KOPT-K1 (cell line): ENCODE results near the gene WDR38.
"Not testable (repeated sequence)": the region's sequence is repeated elsewhere in the genome, so short reads cannot be mapped to it uniquely, and the experiment has no call there.

Source experiments
- H3K27ac ChIP-seq: fragments of 200-600 bp; sonication (generic); 2 replicates; pipeline ENCODE4 v1.5.1; 2016; ENCODE audit warnings: antibody characterized with exemption, mild to moderate bottlenecking, low read depth, low read length; ENCODE audit not compliant: poor library complexity, severe bottlenecking
- H3K36me3 ChIP-seq: fragments of 200-600 bp; sonication (generic); 2 replicates; pipeline ENCODE4 v1.5.1; 2017; ENCODE audit warnings: antibody characterized with exemption, mild to moderate bottlenecking, low read length, moderate library complexity; ENCODE audit not compliant: insufficient read depth
- H3K9me3 ChIP-seq: fragments of 200-600 bp; sonication (generic); 2 replicates; pipeline ENCODE4 v1.5.1; 2017; ENCODE audit warnings: antibody characterized with exemption, low read length, mild to moderate bottlenecking; ENCODE audit not compliant: insufficient read depth, poor library complexity, severe bottlenecking

WDR38 gene

DNA sequence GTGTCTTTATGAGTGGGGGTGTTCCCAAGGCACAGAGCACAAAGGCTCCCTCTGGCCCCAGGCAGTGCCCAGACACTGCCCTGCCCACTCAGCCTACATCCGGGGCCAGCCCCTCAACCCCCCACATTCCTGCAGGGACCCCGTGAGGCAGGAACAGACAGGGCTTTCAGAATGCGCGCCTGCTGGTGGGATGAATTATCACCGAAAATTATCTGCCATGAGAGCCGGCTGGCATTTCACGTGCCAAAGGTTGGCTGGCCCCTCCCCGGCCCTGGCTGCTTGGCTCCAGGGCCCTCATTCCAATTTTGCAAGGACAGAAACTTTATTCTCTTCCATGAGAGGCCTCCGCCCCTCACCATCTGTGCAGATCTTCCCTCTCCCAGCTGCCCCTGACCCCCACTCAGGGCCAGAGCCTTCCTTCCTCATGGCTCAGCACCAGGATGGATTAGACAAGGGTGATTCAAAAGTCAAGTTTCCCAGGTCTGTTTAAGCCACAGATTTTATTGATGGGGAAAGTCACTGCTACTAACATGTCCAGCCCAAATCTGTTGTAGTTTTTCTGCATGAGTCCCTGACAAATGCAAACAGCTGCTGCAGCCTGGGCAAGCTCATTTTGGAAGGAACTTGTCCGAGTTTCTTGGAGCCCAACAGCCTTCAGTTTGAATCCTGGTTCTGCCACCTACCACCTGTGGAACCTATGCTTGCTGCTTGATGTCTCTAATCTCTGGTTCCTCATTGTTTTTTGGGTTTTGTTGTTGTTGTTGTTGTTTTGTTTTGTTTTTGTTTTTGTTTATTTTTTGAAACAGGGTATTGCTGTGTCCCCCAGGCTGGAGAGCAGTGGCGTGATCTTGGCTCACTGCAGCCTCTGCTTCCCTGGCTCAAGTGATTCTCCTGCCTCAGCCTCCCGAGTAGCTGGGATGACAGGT, 32.3 kb upstream of the WDR38 start:
- H3K27ac ChIP-seq: no peak overlapping the region

DNA sequence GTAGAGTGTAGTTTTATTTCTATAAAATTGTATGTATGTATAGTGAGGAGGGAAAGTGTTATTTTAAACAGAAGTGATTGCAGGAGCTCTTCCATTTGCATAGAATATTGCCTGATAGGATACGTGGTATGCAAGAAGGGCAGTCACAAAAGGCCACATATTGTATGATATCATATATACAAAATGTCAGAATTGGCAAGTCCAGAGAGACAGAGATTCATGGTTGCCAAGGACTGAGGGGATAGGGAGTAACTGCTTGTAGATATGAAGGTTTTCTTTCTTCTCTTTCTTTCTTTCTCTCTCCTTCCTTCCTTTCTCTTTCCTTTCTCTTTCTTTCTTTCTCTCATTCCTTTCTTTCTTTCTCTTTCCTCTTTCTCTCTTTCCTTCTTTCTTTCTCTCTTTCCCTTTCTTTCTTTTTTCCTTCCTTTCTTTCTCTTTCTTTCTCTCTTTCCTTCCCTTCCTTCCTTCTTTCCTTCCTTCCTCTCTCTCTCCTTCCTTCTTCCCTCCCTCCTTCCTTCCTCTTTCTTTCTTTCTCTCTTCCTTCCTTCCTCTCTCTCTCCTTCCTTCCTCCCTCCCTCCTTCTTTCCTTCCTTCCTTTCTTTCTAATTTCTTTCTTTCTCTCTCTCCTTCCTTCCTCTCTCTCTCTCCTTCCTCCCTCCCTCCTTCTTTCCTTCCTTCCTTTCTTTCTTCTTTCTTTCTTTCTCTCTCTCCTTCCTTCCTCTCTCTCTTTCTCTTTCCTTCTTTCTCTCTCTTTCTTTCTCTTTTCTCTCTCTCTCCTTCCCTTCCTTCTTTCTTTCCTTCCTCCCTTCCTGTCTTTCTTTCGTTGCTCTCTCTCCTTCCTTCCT, 24.5 kb upstream of the WDR38 start:
- no peaks in the 10 kb centered on the region for H3K36me3 ChIP-seq
- no peaks in the 10 kb centered on the region for H3K9me3 ChIP-seq
- H3K27ac ChIP-seq: no peak overlapping the region

More for the DNA sequence above, 32.3 kb upstream of the WDR38 start:
- no peaks in the 10 kb centered on the region for H3K9me3 ChIP-seq
- no peaks in the 10 kb centered on the region for H3K36me3 ChIP-seq

DNA sequence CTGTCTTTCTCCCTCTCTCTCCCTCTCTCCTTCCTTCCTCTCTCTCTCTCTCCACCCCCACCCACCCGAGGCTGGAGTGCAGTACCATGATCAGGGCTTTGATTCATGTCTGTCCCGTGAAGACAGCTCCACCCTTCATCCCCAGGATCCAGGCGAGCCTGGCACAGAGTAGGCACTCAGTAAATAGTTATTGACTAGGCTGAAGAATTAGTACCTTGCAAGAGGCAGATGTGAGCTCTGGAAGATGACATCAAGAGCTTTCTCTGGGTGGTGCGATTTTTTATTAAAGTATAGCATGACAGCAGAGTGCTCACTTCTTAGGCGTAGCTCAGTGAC, 24.0 kb upstream of the WDR38 start:
- Histone ChIP-seq H3K9me3 (no peaks in the 10 kb centered on the region), H3K27ac (no peak overlapping the region), H3K36me3 (no peaks in the 10 kb centered on the region)

DNA sequence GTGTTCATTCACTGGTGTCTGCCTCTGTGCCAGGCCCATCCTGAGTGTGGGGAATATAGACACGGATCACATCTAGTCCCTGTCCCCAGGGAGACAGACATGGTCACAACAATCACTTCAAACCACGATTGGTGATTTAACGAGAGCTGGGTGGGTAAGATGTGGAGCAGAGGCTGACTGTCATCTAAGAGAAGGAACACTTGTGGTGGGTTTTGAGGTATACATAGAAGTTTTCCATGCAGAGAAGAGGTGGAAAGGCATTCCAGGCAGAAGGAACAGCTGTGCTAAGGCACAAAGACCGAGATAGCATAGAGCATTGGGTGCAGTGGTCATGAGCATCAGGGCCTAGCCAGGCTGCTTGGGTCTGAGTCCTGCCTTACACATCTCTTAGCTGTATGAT, 22.7 kb upstream of the WDR38 start:
- Histone ChIP-seq H3K36me3 (no peaks in the 10 kb centered on the region), H3K9me3 (no peaks in the 10 kb centered on the region)

DNA sequence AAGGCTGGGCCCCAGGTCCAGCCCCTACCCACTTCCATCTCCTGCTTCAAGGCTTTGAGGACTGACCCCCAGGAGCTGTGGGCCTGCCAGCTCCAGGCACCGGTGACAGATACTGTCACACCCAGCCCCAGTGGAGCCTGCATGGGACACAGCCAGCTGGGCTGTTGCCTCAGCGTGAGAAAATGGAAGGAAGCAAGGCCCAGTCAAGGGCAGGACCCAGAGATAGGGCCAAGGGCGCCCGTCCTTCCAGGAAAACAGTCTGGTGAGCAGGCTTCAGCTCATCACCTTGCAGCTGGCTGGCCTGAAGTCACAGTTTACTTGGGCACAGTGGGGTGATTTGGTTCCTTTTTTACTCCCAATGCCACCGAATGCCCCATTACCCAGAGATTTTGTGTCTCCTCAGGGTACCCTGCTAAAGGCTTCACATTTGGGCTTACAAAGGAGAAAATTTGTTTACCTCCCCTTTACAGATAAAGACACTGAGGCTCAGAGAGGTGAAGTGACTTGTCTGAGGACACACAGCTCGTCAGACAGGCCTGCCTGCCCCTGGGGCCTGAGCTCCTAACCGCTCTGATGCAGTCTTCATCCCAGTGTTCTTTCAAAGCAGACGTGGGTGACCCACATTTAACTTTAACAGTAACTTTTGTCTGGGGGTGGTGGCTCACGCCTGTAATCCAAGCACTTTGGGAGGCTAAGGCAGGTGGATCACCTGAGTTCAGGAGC, 21.5 kb upstream of the WDR38 start:
- H3K36me3 ChIP-seq: no peaks in the 10 kb centered on the region
- no peak overlapping the region for H3K27ac ChIP-seq
- H3K9me3 ChIP-seq: no peaks in the 10 kb centered on the region

More for the DNA sequence above, 22.7 kb upstream of the WDR38 start:
- no peak overlapping the region for H3K27ac ChIP-seq

DNA sequence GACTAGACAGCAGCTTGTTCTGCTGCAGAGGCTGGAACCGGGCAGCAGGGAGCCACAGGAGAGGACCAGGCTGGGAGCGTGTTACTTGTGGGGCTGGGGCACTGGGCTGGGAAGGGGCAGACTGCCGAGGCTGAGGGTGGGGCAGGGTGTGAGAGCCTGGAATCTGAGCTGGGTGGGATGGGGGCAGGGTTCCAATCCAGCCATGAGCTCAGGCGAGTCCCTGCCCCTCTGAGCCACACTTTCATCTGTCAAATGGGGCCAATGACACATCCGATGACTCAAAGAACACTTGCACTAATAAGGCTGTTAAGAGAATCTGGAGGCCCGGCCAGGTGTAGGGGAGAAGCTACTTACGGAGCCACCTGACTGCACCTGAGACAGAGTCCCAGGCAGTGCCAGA, 18.7 kb upstream of the WDR38 start:
- Histone ChIP-seq H3K36me3 (no peaks in the 10 kb centered on the region), H3K27ac (no peak overlapping the region), H3K9me3 (no peaks in the 10 kb centered on the region)

DNA sequence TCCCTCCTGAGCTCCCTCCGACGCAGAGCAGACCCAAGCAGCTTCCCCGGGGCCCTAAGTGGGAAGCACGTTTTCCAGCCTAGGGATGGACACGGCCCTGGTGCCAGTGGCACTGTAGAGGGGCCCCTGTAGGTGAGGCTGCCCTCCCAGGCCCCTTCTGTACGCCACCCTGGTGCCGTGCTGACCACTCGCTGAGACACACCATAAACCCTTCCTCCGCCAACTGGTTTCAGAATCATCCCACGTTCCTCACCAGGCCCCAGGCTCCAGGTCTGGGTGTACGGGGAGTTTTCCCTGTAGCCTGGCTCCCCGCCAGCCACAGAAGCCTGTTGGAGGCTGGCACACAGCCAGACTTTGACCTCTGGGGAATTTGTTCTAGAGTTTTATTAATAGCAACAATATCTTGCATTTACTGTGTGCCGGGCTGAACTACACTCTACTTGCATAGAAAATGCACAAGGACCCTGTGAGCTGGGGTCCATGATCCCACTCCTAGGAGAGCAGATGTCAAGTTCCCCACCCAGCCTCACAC, 18.2 kb upstream of the WDR38 start:
- Histone ChIP-seq H3K36me3 (no peaks in the 10 kb centered on the region), H3K27ac (no peak overlapping the region), H3K9me3 (no peaks in the 10 kb centered on the region)

DNA sequence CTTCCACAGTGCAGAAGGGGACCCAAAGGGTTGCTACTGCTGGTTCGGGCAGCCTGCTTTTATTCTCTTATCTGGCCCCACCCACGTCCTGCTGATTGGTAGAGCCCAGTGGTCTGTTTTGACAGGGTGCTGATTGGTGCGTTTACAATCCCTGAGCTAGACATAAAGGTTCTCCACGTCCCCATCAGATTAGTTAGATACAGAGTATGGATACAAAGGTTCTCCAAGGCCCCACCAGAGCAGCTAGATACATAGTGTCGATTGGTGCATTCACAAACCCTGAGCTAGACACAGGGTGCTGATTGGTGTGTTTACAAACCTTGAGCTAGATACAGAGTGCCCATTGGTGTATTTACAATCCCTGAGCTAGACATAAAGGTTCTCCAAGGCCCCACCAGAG, 15.1 kb upstream of the WDR38 start:
- H3K27ac ChIP-seq, H3K9me3 ChIP-seq, H3K36me3 ChIP-seq: not testable (repeated sequence)

DNA sequence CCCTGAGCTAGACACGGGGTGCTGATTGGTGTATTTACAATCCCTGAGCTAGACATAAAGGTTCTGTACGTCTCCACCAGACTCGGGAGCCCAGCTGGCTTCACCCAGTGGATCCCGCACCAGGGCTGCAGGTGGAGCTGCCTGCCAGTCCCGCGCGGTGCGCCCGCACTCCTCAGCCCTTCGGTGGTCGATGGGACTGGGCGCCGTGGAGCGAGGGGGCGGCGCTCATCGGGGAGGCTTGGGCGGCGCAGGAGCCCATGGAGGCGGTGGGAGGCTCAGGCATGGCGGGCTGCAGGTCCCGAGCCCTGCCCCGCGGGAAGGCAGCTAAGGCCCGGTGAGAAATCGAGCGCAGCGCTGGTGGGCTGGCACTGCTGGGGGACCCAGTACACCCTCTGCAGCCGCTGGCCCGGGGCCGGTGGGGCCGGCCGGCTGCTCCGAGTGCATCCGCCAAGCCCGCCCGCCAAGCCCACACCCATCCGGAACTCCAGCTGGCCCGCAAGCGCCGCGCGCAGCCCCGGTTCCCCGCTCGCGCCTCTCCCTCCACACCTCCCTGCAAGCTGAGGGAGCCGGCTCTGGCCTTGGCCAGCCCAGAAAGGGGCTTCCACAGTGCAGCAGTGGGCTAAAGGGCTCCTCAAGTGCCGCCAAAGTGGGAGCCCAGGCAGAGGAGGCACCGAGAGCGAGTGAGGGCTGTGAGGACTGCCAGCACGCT, 14.5 kb upstream of the WDR38 start:
- H3K36me3 ChIP-seq, H3K27ac ChIP-seq, H3K9me3 ChIP-seq: not testable (repeated sequence)

DNA sequence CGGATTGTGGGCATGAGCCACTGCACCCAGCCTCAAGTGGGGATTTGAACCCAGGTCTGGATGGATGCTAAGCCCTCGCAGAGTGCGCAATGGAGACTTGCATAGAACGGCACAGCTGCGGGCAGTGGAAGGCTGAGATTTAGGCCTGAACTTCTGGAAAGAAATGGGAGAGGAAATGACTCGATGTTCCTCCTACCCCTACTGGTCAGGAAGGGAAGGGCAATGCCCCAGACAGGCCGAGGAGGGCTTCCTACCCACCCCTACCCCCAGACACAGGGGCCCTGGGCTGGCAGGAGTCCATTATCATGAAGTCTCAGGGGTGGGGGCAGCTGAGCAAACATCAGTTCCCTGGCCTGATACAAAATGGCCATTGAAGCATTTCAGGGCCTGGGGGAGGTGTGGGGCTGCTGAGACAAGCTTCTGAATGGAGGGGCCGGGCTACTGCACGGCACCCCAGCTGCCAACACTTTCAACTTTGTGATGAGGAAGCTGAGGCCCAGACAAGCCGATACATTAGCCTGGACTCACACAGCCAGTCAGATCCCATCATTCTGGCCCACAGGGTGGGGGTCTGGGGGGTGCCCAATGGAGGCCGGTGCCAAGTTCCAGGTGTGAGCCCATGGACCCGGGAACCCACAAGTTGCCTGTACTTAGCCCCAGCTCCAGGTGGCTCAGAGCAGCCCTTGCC, 13.5 kb upstream of the WDR38 start:
- no peaks in the 10 kb centered on the region for H3K36me3 ChIP-seq
- no peak overlapping the region for H3K27ac ChIP-seq
- no peaks in the 10 kb centered on the region for H3K9me3 ChIP-seq

DNA sequence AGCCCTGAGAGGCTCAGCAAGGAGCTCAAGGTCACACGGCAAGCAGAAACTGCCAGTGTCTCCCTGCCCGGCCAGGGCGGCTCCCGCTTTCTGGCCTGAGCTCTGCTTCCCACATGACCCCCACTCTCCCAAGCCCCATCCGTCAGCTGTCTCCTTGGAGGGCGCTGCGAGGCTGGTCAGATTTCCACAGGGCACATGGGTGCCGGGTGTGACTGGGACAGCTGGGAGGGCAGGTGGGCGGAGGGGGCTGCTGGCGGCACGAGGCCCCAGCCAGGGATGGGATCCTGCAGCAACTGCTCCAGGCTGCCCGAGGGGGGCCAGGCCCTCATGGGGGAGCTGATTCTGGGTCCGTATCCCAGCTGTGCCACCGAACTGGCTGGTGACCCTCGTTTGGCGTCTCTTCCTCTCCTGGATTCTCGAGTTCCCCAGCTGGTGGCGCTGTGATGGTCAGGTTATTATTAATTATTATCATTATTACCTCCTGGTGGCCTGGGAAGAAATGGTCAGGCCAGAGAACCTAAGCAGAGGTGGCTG, 12.9 kb upstream of the WDR38 start:
- no peaks in the 10 kb centered on the region for H3K9me3 ChIP-seq
- H3K27ac ChIP-seq: no peak overlapping the region
- H3K36me3 ChIP-seq: no peaks in the 10 kb centered on the region

DNA sequence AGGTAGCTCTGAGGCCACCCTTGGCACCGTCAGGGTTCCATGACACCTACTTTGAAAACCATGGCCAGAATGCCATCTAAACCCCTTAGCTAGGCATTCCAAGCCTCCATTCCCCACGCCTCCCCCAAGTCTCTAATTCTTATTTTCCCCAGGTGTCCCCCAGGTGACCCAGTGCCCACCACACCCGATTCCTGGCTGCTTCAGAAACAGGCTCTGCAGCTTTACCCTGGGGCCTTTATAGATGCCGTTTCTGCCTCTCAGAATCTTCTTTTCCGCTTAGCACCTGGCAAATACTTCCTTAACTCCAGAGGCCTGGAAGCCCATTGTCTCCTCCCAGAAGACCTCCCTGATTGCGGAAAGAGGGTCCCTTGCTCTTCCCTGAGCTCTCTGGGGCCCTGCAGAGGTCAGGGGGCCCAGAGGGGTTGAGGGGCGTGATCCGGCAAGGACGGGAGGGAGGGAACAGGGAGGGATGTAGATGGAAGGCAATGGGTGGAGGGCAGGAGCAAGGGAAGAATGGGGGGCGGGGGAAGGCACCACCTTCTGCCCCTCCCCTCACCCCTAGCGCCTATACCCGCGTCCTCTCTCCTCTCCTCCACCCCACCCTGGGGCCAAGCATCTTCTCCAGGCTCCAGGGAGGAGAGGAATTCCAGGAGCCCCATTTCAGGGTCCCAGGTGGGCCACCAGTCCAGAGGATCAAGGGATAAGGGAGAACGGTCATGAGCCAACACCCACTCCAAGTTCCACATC, 12.0 kb upstream of the WDR38 start:
- H3K9me3 ChIP-seq: no peaks in the 10 kb centered on the region
- no peak overlapping the region for H3K27ac ChIP-seq
- H3K36me3 ChIP-seq: no peaks in the 10 kb centered on the region

DNA sequence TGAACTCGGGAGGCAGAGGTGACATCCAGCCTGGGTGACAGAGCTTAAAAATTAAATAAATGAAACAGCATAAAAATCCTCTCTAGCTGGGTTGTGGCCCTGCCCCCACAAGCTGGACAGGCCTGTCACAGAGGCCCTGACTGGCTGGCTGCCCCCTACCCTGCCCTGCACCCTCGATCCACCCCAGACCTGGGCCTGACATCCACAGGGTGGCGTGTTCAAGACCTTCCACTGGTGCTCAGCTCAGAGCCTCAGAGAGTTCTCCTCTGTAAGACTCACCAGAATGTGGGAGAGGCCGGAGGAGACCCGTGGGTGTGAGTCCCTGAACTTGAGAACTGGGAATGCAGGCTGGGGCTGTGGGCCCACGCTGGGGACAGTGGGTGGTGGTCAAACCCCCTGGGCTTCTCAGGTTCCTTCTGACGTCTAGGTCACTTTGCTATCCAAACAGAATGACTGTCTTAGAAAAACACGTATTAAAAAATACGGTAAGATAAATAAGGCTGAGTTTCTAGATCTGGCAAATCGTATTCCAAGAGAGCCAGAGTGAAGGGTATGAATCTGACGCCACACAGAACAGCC, 9.7 kb upstream of the WDR38 start:
- no peak overlapping the region for H3K27ac ChIP-seq
- no peaks in the 10 kb centered on the region for H3K36me3 ChIP-seq

More for the DNA sequence above, 9.7 kb upstream of the WDR38 start:
- no peaks in the 10 kb centered on the region for H3K9me3 ChIP-seq
